ENCODE results near the gene IL17B.

The IL17B gene

GRCh38 chr5:149383399-149383798, 4.3 kb upstream of the IL17B start:
- no peak overlapping the region for H2AFZ ChIP-seq (ENCODE audit: low read length)
- H3K27me3 ChIP-seq (ENCODE audit: control insufficient read depth in 3 of 3, insufficient read depth in 3 of 3, low read depth in 1 of 3, low read length in 3 of 3): no peaks in the 10 kb centered on the region
- WGBS, 2 donors (ENCODE audit: extremely low coverage in 2 of 2, insufficient read length in 2 of 2, insufficient replicate concordance in 1 of 2): no CpG with 5 or more reads among the region's 9 CpGs

GRCh38 chr5:149382517-149383220, 3.6 kb upstream of the IL17B start:
- Histone ChIP-seq H3K79me1 (ENCODE audit: low read depth, low read length) (no peaks in the 10 kb centered on the region), H3K36me3 (replicated peaks in 1 of 2; ENCODE audit: control insufficient read depth in 2 of 2, insufficient read depth in 2 of 2, low read length in 2 of 2) (no peaks in the 10 kb centered on the region), H3K4ac (ENCODE audit: low read length) (no peak overlapping the region), H2BK15ac (ENCODE audit: low read length) (peak overlapping the region; percentile 28), H3K27me3 (ENCODE audit: control insufficient read depth in 3 of 3, insufficient read depth in 3 of 3, low read depth in 1 of 3, low read length in 3 of 3) (no peaks in the 10 kb centered on the region), H4K91ac (ENCODE audit: low read depth, low read length, poor library complexity) (no peak overlapping the region), H3K9me3 (replicated peaks in 1 of 2; ENCODE audit: control insufficient read depth in 2 of 2, insufficient read depth in 1 of 2, low read depth in 1 of 2, low read length in 2 of 2) (no peaks in the 10 kb centered on the region), H2BK120ac (ENCODE audit: low read depth, low read length) (no peak overlapping the region), H3K23ac (ENCODE audit: low read depth, low read length, poor library complexity) (no peak overlapping the region), H3K9ac (ENCODE audit: low read depth, low read length, poor library complexity) (no peak overlapping the region), H3K4me1 (ENCODE audit: control insufficient read depth in 2 of 2, insufficient read depth in 1 of 2, low read depth in 1 of 2, low read length in 2 of 2) (peaks cover 9 to 16% of the 10 kb centered on the region in 2 donors), H2BK12ac (ENCODE audit: low read length) (peak overlapping the region; percentile 63), H2AK5ac (ENCODE audit: low read depth, low read length) (no peak overlapping the region), H3K4me3 (ENCODE audit: low read length in 2 of 2) (no peak overlapping the region), H4K8ac (ENCODE audit: low read depth, low read length) (no peak overlapping the region), H2AFZ (ENCODE audit: low read length) (no peak overlapping the region), H3K14ac (ENCODE audit: low read length) (no peak overlapping the region), H3K4me2 (ENCODE audit: insufficient read depth, low read length, poor library complexity, severe bottlenecking) (no peak overlapping the region), H3K18ac (ENCODE audit: low read length) (no peak overlapping the region), H3K27ac (replicated peaks; ENCODE audit: low read length) (no peak overlapping the region), H2BK5ac (ENCODE audit: low read length) (no peak overlapping the region)
- DNase-seq (ENCODE audit: low spot score): no peak
- no CpG with 5 or more reads among the region's 12 CpGs for WGBS, 2 donors (ENCODE audit: extremely low coverage in 2 of 2, insufficient read length in 2 of 2, insufficient replicate concordance in 1 of 2)

More at GRCh38 chr5:149383399-149383798, 4.3 kb upstream of the IL17B start:
- Histone ChIP-seq H3K9me3 (replicated peaks in 1 of 2; ENCODE audit: control insufficient read depth in 2 of 2, insufficient read depth in 1 of 2, low read depth in 1 of 2, low read length in 2 of 2) (peaks cover under 1 to 2% of the 10 kb centered on the region in 2 donors), H3K14ac (ENCODE audit: low read length) (no peak overlapping the region), H3K4me3 (ENCODE audit: low read length in 2 of 2) (no peak overlapping the region), H2BK120ac (ENCODE audit: low read depth, low read length) (no peak overlapping the region), H3K36me3 (replicated peaks in 1 of 2; ENCODE audit: control insufficient read depth in 2 of 2, insufficient read depth in 2 of 2, low read length in 2 of 2) (no peaks in the 10 kb centered on the region), H3K9ac (ENCODE audit: low read depth, low read length, poor library complexity) (no peak overlapping the region), H3K27ac (replicated peaks; ENCODE audit: low read length) (no peak overlapping the region), H2BK15ac (ENCODE audit: low read length) (no peak overlapping the region), H3K4me1 (ENCODE audit: control insufficient read depth in 2 of 2, insufficient read depth in 1 of 2, low read depth in 1 of 2, low read length in 2 of 2) (peaks cover 9 to 15% of the 10 kb centered on the region in 2 donors), H2BK5ac (ENCODE audit: low read length) (no peak overlapping the region), H2BK12ac (ENCODE audit: low read length) (no peak overlapping the region), H3K23ac (ENCODE audit: low read depth, low read length, poor library complexity) (no peak overlapping the region), H3K4me2 (ENCODE audit: insufficient read depth, low read length, poor library complexity, severe bottlenecking) (no peak overlapping the region), H3K79me1 (ENCODE audit: low read depth, low read length) (no peaks in the 10 kb centered on the region), H2AK5ac (ENCODE audit: low read depth, low read length) (no peak overlapping the region), H3K18ac (ENCODE audit: low read length) (no peak overlapping the region), H4K8ac (ENCODE audit: low read depth, low read length) (no peak overlapping the region), H3K4ac (ENCODE audit: low read length) (no peak overlapping the region), H4K91ac (ENCODE audit: low read depth, low read length, poor library complexity) (no peak overlapping the region)
- DNase-seq (ENCODE audit: low spot score): no peak

DNA sequence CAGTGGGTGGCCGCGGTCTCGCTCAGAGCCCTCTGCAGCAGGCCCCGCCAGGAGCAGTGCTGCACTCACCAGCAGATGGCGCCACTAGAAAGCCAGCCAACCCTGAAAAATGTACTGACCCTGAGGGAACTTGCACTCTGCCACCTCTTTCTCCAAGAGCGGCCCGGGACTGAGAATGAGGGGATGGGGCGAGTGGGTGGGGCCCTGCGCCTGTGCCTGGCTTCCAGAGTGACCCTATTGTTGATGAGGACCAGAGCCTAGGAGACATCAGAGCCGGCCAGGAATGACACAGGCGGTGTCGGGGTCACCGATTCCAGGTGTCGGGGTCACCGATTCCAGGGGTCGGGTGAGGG, 2.9 kb upstream of the IL17B start:
- Histone ChIP-seq H3K27ac (replicated peaks; ENCODE audit: low read length) (no peak overlapping the region), H3K9me3 (replicated peaks in 1 of 2; ENCODE audit: control insufficient read depth in 2 of 2, insufficient read depth in 1 of 2, low read depth in 1 of 2, low read length in 2 of 2) (no peaks in the 10 kb centered on the region), H3K18ac (ENCODE audit: low read length) (peak overlapping the region; percentile 39), H3K79me1 (ENCODE audit: low read depth, low read length) (no peaks in the 10 kb centered on the region), H4K91ac (ENCODE audit: low read depth, low read length, poor library complexity) (no peak overlapping the region), H2BK15ac (ENCODE audit: low read length) (no peak overlapping the region), H3K4me3 (ENCODE audit: low read length in 2 of 2) (peak overlapping the region in 1 of 2 donors; percentile 48), H3K4ac (ENCODE audit: low read length) (no peak overlapping the region), H3K23ac (ENCODE audit: low read depth, low read length, poor library complexity) (no peak overlapping the region), H3K4me1 (ENCODE audit: control insufficient read depth in 2 of 2, insufficient read depth in 1 of 2, low read depth in 1 of 2, low read length in 2 of 2) (peaks cover 9 to 16% of the 10 kb centered on the region in 2 donors), H3K9ac (ENCODE audit: low read depth, low read length, poor library complexity) (no peak overlapping the region), H2BK120ac (ENCODE audit: low read depth, low read length) (no peak overlapping the region), H3K27me3 (ENCODE audit: control insufficient read depth in 3 of 3, insufficient read depth in 3 of 3, low read depth in 1 of 3, low read length in 3 of 3) (no peaks in the 10 kb centered on the region), H2BK12ac (ENCODE audit: low read length) (no peak overlapping the region), H3K14ac (ENCODE audit: low read length) (no peak overlapping the region), H4K8ac (ENCODE audit: low read depth, low read length) (no peak overlapping the region), H3K4me2 (ENCODE audit: insufficient read depth, low read length, poor library complexity, severe bottlenecking) (no peak overlapping the region), H2AFZ (ENCODE audit: low read length) (peak overlapping the region; percentile 93), H3K36me3 (replicated peaks in 1 of 2; ENCODE audit: control insufficient read depth in 2 of 2, insufficient read depth in 2 of 2, low read length in 2 of 2) (no peaks in the 10 kb centered on the region), H2AK5ac (ENCODE audit: low read depth, low read length) (peak overlapping the region; percentile 76), H2BK5ac (ENCODE audit: low read length) (no peak overlapping the region)
- peak; percentile 77 for DNase-seq (ENCODE audit: low spot score)
- no CpG with 5 or more reads among the region's 16 CpGs for WGBS, 2 donors (ENCODE audit: extremely low coverage in 2 of 2, insufficient read length in 2 of 2, insufficient replicate concordance in 1 of 2)

GRCh38 chr5:149381261-149381985, 2.3 kb upstream of the IL17B start:
- H2AK5ac ChIP-seq (ENCODE audit: low read depth, low read length): peak overlapping the region; percentile 76
- no peak overlapping the region for H3K14ac ChIP-seq (ENCODE audit: low read length)
- no peak overlapping the region for H4K91ac ChIP-seq (ENCODE audit: low read depth, low read length, poor library complexity)
- H3K9ac ChIP-seq (ENCODE audit: low read depth, low read length, poor library complexity): no peak overlapping the region
- H3K23ac ChIP-seq (ENCODE audit: low read depth, low read length, poor library complexity): peak overlapping the region; percentile 27
- no peak for DNase-seq (ENCODE audit: low spot score)
- no CpG with 5 or more reads among the region's 8 CpGs for WGBS, 2 donors (ENCODE audit: extremely low coverage in 2 of 2, insufficient read length in 2 of 2, insufficient replicate concordance in 1 of 2)
- H3K9me3 ChIP-seq (replicated peaks in 1 of 2; ENCODE audit: control insufficient read depth in 2 of 2, insufficient read depth in 1 of 2, low read depth in 1 of 2, low read length in 2 of 2): no peaks in the 10 kb centered on the region
- H3K4me1 ChIP-seq (ENCODE audit: control insufficient read depth in 2 of 2, insufficient read depth in 1 of 2, low read depth in 1 of 2, low read length in 2 of 2): peaks cover 9 to 16% of the 10 kb centered on the region in 2 donors
- peak overlapping the region in 1 of 2 donors; percentile 48 for H3K4me3 ChIP-seq (ENCODE audit: low read length in 2 of 2)
- H2AFZ ChIP-seq (ENCODE audit: low read length): peak overlapping the region; percentile 93
- H4K8ac ChIP-seq (ENCODE audit: low read depth, low read length): no peak overlapping the region
- H3K4me2 ChIP-seq (ENCODE audit: insufficient read depth, low read length, poor library complexity, severe bottlenecking): no peak overlapping the region
- H2BK120ac ChIP-seq (ENCODE audit: low read depth, low read length): no peak overlapping the region
- no peaks in the 10 kb centered on the region for H3K27me3 ChIP-seq (ENCODE audit: control insufficient read depth in 3 of 3, insufficient read depth in 3 of 3, low read depth in 1 of 3, low read length in 3 of 3)
- H2BK15ac ChIP-seq (ENCODE audit: low read length): peak overlapping the region; percentile 14
- H3K27ac ChIP-seq (replicated peaks; ENCODE audit: low read length): no peak overlapping the region
- no peaks in the 10 kb centered on the region for H3K79me1 ChIP-seq (ENCODE audit: low read depth, low read length)
- no peaks in the 10 kb centered on the region for H3K36me3 ChIP-seq (replicated peaks in 1 of 2; ENCODE audit: control insufficient read depth in 2 of 2, insufficient read depth in 2 of 2, low read length in 2 of 2)
- no peak overlapping the region for H2BK5ac ChIP-seq (ENCODE audit: low read length)
- H3K18ac ChIP-seq (ENCODE audit: low read length): peak overlapping the region; percentile 74
- no peak overlapping the region for H3K4ac ChIP-seq (ENCODE audit: low read length)
- no peak overlapping the region for H2BK12ac ChIP-seq (ENCODE audit: low read length)
